Panc1 (cell line): ENCODE data around the gene TMPRSS6.

ENCODE experiments used
- POLR2AphosphoS5 ChIP-seq: IDR thresholded peaks from 2 replicates; pipeline ENCODE4 v1.6.1; 2012; ENCODE audit warnings: mild to moderate bottlenecking, low read depth, low read length, moderate library complexity
- SIN3A ChIP-seq: IDR thresholded peaks from 2 replicates; pipeline ENCODE4 v1.6.1; 2012; ENCODE audit warnings: low read depth, mild to moderate bottlenecking, low read length, moderate library complexity, borderline replicate concordance; ENCODE audit not compliant: insufficient read depth
- TCF7L2 ChIP-seq: IDR thresholded peaks from 2 replicates; pipeline ENCODE4 v1.6.1; 2011; ENCODE audit warnings: mild to moderate bottlenecking, low read depth, low read length, inconsistent platforms
- TF ChIP-seq, protein P1 (sequence below): fragments of 450-650 bp; IDR thresholded peaks from 2 replicates; pipeline ENCODE4 v1.5.1; 2017; ENCODE audit warnings: mild to moderate bottlenecking
- TF ChIP-seq, protein P2 (sequence below), 2 experiments: IDR thresholded peaks; 2 replicates each; pipeline ENCODE4 v1.6.1; 2011 to 2012; ENCODE audit warnings: low read depth in 2 of 2, control low read depth in 1 of 2, low read length in 1 of 2, mild to moderate bottlenecking in 1 of 2, moderate library complexity in 1 of 2; ENCODE audit not compliant: insufficient read depth in 1 of 2

- TF ChIP-seq, protein P1, sequence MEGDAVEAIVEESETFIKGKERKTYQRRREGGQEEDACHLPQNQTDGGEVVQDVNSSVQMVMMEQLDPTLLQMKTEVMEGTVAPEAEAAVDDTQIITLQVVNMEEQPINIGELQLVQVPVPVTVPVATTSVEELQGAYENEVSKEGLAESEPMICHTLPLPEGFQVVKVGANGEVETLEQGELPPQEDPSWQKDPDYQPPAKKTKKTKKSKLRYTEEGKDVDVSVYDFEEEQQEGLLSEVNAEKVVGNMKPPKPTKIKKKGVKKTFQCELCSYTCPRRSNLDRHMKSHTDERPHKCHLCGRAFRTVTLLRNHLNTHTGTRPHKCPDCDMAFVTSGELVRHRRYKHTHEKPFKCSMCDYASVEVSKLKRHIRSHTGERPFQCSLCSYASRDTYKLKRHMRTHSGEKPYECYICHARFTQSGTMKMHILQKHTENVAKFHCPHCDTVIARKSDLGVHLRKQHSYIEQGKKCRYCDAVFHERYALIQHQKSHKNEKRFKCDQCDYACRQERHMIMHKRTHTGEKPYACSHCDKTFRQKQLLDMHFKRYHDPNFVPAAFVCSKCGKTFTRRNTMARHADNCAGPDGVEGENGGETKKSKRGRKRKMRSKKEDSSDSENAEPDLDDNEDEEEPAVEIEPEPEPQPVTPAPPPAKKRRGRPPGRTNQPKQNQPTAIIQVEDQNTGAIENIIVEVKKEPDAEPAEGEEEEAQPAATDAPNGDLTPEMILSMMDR, result no peak
- TF ChIP-seq, protein P2, sequence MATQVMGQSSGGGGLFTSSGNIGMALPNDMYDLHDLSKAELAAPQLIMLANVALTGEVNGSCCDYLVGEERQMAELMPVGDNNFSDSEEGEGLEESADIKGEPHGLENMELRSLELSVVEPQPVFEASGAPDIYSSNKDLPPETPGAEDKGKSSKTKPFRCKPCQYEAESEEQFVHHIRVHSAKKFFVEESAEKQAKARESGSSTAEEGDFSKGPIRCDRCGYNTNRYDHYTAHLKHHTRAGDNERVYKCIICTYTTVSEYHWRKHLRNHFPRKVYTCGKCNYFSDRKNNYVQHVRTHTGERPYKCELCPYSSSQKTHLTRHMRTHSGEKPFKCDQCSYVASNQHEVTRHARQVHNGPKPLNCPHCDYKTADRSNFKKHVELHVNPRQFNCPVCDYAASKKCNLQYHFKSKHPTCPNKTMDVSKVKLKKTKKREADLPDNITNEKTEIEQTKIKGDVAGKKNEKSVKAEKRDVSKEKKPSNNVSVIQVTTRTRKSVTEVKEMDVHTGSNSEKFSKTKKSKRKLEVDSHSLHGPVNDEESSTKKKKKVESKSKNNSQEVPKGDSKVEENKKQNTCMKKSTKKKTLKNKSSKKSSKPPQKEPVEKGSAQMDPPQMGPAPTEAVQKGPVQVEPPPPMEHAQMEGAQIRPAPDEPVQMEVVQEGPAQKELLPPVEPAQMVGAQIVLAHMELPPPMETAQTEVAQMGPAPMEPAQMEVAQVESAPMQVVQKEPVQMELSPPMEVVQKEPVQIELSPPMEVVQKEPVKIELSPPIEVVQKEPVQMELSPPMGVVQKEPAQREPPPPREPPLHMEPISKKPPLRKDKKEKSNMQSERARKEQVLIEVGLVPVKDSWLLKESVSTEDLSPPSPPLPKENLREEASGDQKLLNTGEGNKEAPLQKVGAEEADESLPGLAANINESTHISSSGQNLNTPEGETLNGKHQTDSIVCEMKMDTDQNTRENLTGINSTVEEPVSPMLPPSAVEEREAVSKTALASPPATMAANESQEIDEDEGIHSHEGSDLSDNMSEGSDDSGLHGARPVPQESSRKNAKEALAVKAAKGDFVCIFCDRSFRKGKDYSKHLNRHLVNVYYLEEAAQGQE (IDR thresholded peaks at IDR 0.05; ENCODE audit: insufficient read depth in 1 of 2, low read depth in 2 of 2, low read length in 1 of 2), result no peak
- TF ChIP-seq POLR2AphosphoS5 (no peak), SIN3A (no peak), TCF7L2 (no peak)
Observed at GRCh38 chr22:37080438-37080837, 29.1 kb downstream of the TMPRSS6 start.
